ENCODE results near the gene LIN37.

GRCh38 chr19:35713904-35714495 is 34.4 kb upstream of the LIN37 start:
- TF ChIP-seq CTCF (conservative IDR thresholded peaks at IDR 0.05; ENCODE audit: low read depth, low read length) (no peak), EZH2 (IDR thresholded peaks at IDR 0.05; ENCODE audit: borderline replicate concordance, low read depth, low read length, poor library complexity, severe bottlenecking) (no peak)
